OCI-LY1 (cell line): ENCODE measurements around the gene ATP6V0B.

Experiments
- CTCF ChIP-seq: fragments of 200-600 bp; sonication (generic), shearing (Covaris generic); IDR thresholded peaks from 2 replicates; pipeline ENCODE4 v1.5.1; 2017; ENCODE audit warnings: mild to moderate bottlenecking, antibody characterized with exemption, low read length, moderate library complexity, mixed read lengths
- EZH2 ChIP-seq: fragments of 200-600 bp; sonication (generic), shearing (Covaris generic); IDR thresholded peaks from 2 replicates; pipeline ENCODE4 v1.8.0; 2017; ENCODE audit warnings: borderline replicate concordance, mixed run types, mild to moderate bottlenecking, antibody characterized with exemption, low read length, moderate library complexity, mixed read lengths

- TF ChIP-seq CTCF (no peak), EZH2 (no peak)
Measured at GRCh38 chr1:43949678-43950077, 25.1 kb upstream of the ATP6V0B start.
